Measurements from ENCODE around the gene SHISA4. TPM values are rescaled to one million over a fixed set of nuclear protein-coding genes. Genes with fewer than 3 reads are reported as not detected.

SHISA4 gene
- polyA plus RNA-seq, 4 donors, result 0.45 to 7.9 (median 4.2) TPM

- FAIRE-seq (no peak), DNase-seq (no peak)
- Histone ChIP-seq H3K27ac (ENCODE audit: low read depth in 1 of 3, low read length in 2 of 3) (peak overlapping the region in 1 of 3 donors; percentile 75), H3K9me3 (ENCODE audit: control insufficient read depth in 2 of 2, insufficient read depth in 1 of 2, low read depth in 1 of 2, low read length in 1 of 2) (no peaks in the 10 kb centered on the region), H3K27me3 (ENCODE audit: control insufficient read depth in 3 of 3, insufficient read depth in 3 of 3, low read length in 3 of 3) (peaks cover 0 to 2% (median 0%) of the 10 kb centered on the region in 3 donors), H3K4me3 (ENCODE audit: low read depth in 1 of 3, low read length in 3 of 3) (no peak overlapping the region), H3K4me1 (ENCODE audit: control insufficient read depth in 3 of 3, insufficient read depth in 2 of 3, low read depth in 1 of 3, low read length in 2 of 3) (no peaks in the 10 kb centered on the region), H3K36me3 (ENCODE audit: control insufficient read depth in 3 of 3, insufficient read depth in 2 of 3, low read depth in 1 of 3, low read length in 3 of 3) (no peaks in the 10 kb centered on the region)
- 67 to 85% (median 84%) methylated on average over 7 of the region's 7 CpGs for WGBS, 3 donors
Observed at GRCh38 chr1:201917362-201918033, 28.8 kb downstream of the SHISA4 start.

- no peaks in the 10 kb centered on the region for H3K4me1 ChIP-seq (ENCODE audit: control insufficient read depth in 3 of 3, insufficient read depth in 2 of 3, low read depth in 1 of 3, low read length in 2 of 3)
- H3K4me3 ChIP-seq (ENCODE audit: low read depth in 1 of 3, low read length in 3 of 3), result no peak overlapping the region
- peaks cover 0 to 2% (median 0%) of the 10 kb centered on the region in 3 donors for H3K27me3 ChIP-seq (ENCODE audit: control insufficient read depth in 3 of 3, insufficient read depth in 3 of 3, low read length in 3 of 3)
- no peak for DNase-seq
- WGBS, 3 donors, result 79 to 85% (median 79%) methylated on average over 5 of the region's 5 CpGs
- no peaks in the 10 kb centered on the region for H3K9me3 ChIP-seq (ENCODE audit: control insufficient read depth in 2 of 2, insufficient read depth in 1 of 2, low read depth in 1 of 2, low read length in 1 of 2)
- FAIRE-seq, result no peak
- no peaks in the 10 kb centered on the region for H3K36me3 ChIP-seq (ENCODE audit: control insufficient read depth in 3 of 3, insufficient read depth in 2 of 3, low read depth in 1 of 3, low read length in 3 of 3)
- peak overlapping the region in 2 of 3 donors; percentile 9 to 75 for H3K27ac ChIP-seq (ENCODE audit: low read depth in 1 of 3, low read length in 2 of 3)
Observed at GRCh38 chr1:201918343-201918742, 29.6 kb downstream of the SHISA4 start.

GRCh38 chr1:201921952-201922558 is 33.4 kb downstream of the SHISA4 start:
- H3K36me3 ChIP-seq (ENCODE audit: control insufficient read depth in 3 of 3, insufficient read depth in 2 of 3, low read depth in 1 of 3, low read length in 3 of 3), result no peaks in the 10 kb centered on the region
- H3K27me3 ChIP-seq (ENCODE audit: control insufficient read depth in 3 of 3, insufficient read depth in 3 of 3, low read length in 3 of 3), result no peaks in the 10 kb centered on the region
- H3K9me3 ChIP-seq (ENCODE audit: control insufficient read depth in 2 of 2, insufficient read depth in 1 of 2, low read depth in 1 of 2, low read length in 1 of 2), result no peaks in the 10 kb centered on the region
- FAIRE-seq (no peak), DNase-seq (no peak)
- H3K4me1 ChIP-seq (ENCODE audit: control insufficient read depth in 3 of 3, insufficient read depth in 2 of 3, low read depth in 1 of 3, low read length in 2 of 3), result no peaks in the 10 kb centered on the region
- no peak overlapping the region for H3K4me3 ChIP-seq (ENCODE audit: low read depth in 1 of 3, low read length in 3 of 3)
- H3K27ac ChIP-seq (ENCODE audit: low read depth in 1 of 3, low read length in 2 of 3), result no peak overlapping the region
- 77 to 93% (median 84%) methylated on average over 3 of the region's 3 CpGs for WGBS, 3 donors

GRCh38 chr1:201925301-201925567 is 36.5 kb downstream of the SHISA4 start:
- DNase-seq (no peak), FAIRE-seq (no peak)
- Histone ChIP-seq H3K36me3 (ENCODE audit: control insufficient read depth in 3 of 3, insufficient read depth in 2 of 3, low read depth in 1 of 3, low read length in 3 of 3) (no peaks in the 10 kb centered on the region), H3K4me3 (ENCODE audit: low read depth in 1 of 3, low read length in 3 of 3) (no peak overlapping the region), H3K4me1 (ENCODE audit: control insufficient read depth in 3 of 3, insufficient read depth in 2 of 3, low read depth in 1 of 3, low read length in 2 of 3) (no peaks in the 10 kb centered on the region), H3K27me3 (ENCODE audit: control insufficient read depth in 3 of 3, insufficient read depth in 3 of 3, low read length in 3 of 3) (no peaks in the 10 kb centered on the region), H3K9me3 (ENCODE audit: control insufficient read depth in 2 of 2, insufficient read depth in 1 of 2, low read depth in 1 of 2, low read length in 1 of 2) (no peaks in the 10 kb centered on the region), H3K27ac (ENCODE audit: low read depth in 1 of 3, low read length in 2 of 3) (no peak overlapping the region)
- WGBS, 3 donors, result 67 to 75% (median 71%) methylated on average over 2 of the region's 2 CpGs

- WGBS, 3 donors, result 64 to 86% (median 77%) methylated on average over 5 of the region's 5 CpGs
- peak overlapping the region in 1 of 3 donors; percentile 71 for H3K27ac ChIP-seq (ENCODE audit: low read depth in 1 of 3, low read length in 2 of 3)
- no peak for FAIRE-seq
Observed at GRCh38 chr1:201925981-201926645, 37.4 kb downstream of the SHISA4 start.

GRCh38 chr1:201928266-201928665 is 39.6 kb downstream of the SHISA4 start:
- no peak overlapping the region for H3K4me3 ChIP-seq (ENCODE audit: low read depth in 1 of 3, low read length in 3 of 3)
- no peaks in the 10 kb centered on the region for H3K27me3 ChIP-seq (ENCODE audit: control insufficient read depth in 3 of 3, insufficient read depth in 3 of 3, low read length in 3 of 3)
- no peaks in the 10 kb centered on the region for H3K9me3 ChIP-seq (ENCODE audit: control insufficient read depth in 2 of 2, insufficient read depth in 1 of 2, low read depth in 1 of 2, low read length in 1 of 2)
- no peak for FAIRE-seq
- no peak overlapping the region for H3K27ac ChIP-seq (ENCODE audit: low read depth in 1 of 3, low read length in 2 of 3)
- WGBS, 3 donors, result 92 to 97% (median 92%) methylated on average over 3 of the region's 3 CpGs
- DNase-seq, result no peak
- no peaks in the 10 kb centered on the region for H3K4me1 ChIP-seq (ENCODE audit: control insufficient read depth in 3 of 3, insufficient read depth in 2 of 3, low read depth in 1 of 3, low read length in 2 of 3)
- H3K36me3 ChIP-seq (ENCODE audit: control insufficient read depth in 3 of 3, insufficient read depth in 2 of 3, low read depth in 1 of 3, low read length in 3 of 3), result no peaks in the 10 kb centered on the region

More at GRCh38 chr1:201925981-201926645, 37.4 kb downstream of the SHISA4 start:
- Histone ChIP-seq H3K9me3 (ENCODE audit: control insufficient read depth in 2 of 2, insufficient read depth in 1 of 2, low read depth in 1 of 2, low read length in 1 of 2) (no peaks in the 10 kb centered on the region), H3K4me3 (ENCODE audit: low read depth in 1 of 3, low read length in 3 of 3) (no peak overlapping the region), H3K27me3 (ENCODE audit: control insufficient read depth in 3 of 3, insufficient read depth in 3 of 3, low read length in 3 of 3) (no peaks in the 10 kb centered on the region), H3K36me3 (ENCODE audit: control insufficient read depth in 3 of 3, insufficient read depth in 2 of 3, low read depth in 1 of 3, low read length in 3 of 3) (no peaks in the 10 kb centered on the region), H3K4me1 (ENCODE audit: control insufficient read depth in 3 of 3, insufficient read depth in 2 of 3, low read depth in 1 of 3, low read length in 2 of 3) (no peaks in the 10 kb centered on the region)
- DNase-seq, result no peak

GRCh38 chr1:201930137-201930536 is 41.4 kb downstream of the SHISA4 start:
- H3K27ac ChIP-seq (ENCODE audit: low read depth in 1 of 3, low read length in 2 of 3), result no peak overlapping the region
- no peak overlapping the region for H3K4me3 ChIP-seq (ENCODE audit: low read depth in 1 of 3, low read length in 3 of 3)
- H3K36me3 ChIP-seq (ENCODE audit: control insufficient read depth in 3 of 3, insufficient read depth in 2 of 3, low read depth in 1 of 3, low read length in 3 of 3), result no peaks in the 10 kb centered on the region
- no peaks in the 10 kb centered on the region for H3K4me1 ChIP-seq (ENCODE audit: control insufficient read depth in 3 of 3, insufficient read depth in 2 of 3, low read depth in 1 of 3, low read length in 2 of 3)
- WGBS, 3 donors, result 21 to 57% (median 29%) methylated on average over 4 of the region's 4 CpGs
- H3K9me3 ChIP-seq (ENCODE audit: control insufficient read depth in 2 of 2, insufficient read depth in 1 of 2, low read depth in 1 of 2, low read length in 1 of 2), result no peaks in the 10 kb centered on the region
- FAIRE-seq (no peak), DNase-seq (peak in 1 of 2 donors; percentile 76)
- no peaks in the 10 kb centered on the region for H3K27me3 ChIP-seq (ENCODE audit: control insufficient read depth in 3 of 3, insufficient read depth in 3 of 3, low read length in 3 of 3)

GRCh38 chr1:201930803-201931202 is 42.1 kb downstream of the SHISA4 start:
- FAIRE-seq (no peak), DNase-seq (no peak)
- no peaks in the 10 kb centered on the region for H3K36me3 ChIP-seq (ENCODE audit: control insufficient read depth in 3 of 3, insufficient read depth in 2 of 3, low read depth in 1 of 3, low read length in 3 of 3)
- H3K4me3 ChIP-seq (ENCODE audit: low read depth in 1 of 3, low read length in 3 of 3), result no peak overlapping the region
- H3K27me3 ChIP-seq (ENCODE audit: control insufficient read depth in 3 of 3, insufficient read depth in 3 of 3, low read length in 3 of 3), result no peaks in the 10 kb centered on the region
- H3K4me1 ChIP-seq (ENCODE audit: control insufficient read depth in 3 of 3, insufficient read depth in 2 of 3, low read depth in 1 of 3, low read length in 2 of 3), result no peaks in the 10 kb centered on the region
- H3K27ac ChIP-seq (ENCODE audit: low read depth in 1 of 3, low read length in 2 of 3), result no peak overlapping the region
- 58 to 66% (median 63%) methylated on average over 5 of the region's 5 CpGs for WGBS, 3 donors
- no peaks in the 10 kb centered on the region for H3K9me3 ChIP-seq (ENCODE audit: control insufficient read depth in 2 of 2, insufficient read depth in 1 of 2, low read depth in 1 of 2, low read length in 1 of 2)
